ENCODE data around the gene ATP6V0B.
A peak's percentile ranks its signal among the peaks of the same experiment; 100 is the strongest.

ATP6V0B gene

GRCh38 chr1:43946236-43947060 lies 28.3 kb upstream of the ATP6V0B start, which contains the start of gene IPO13:
IPO13 (plus strand) TSS chr1:43946950; CDS start chr1:43947601, 651 bp downstream.
- peak; percentile 96 for DNase-seq

- DNase-seq = no peak
Measured at GRCh38 chr1:43947061-43947873, 27.5 kb upstream of the ATP6V0B start.

- DNase-seq = no peak
Measured at GRCh38 chr1:43947874-43948437, 26.8 kb upstream of the ATP6V0B start.

GRCh38 chr1:43949678-43950077 lies 25.1 kb upstream of the ATP6V0B start:
- no peak for DNase-seq

DNA sequence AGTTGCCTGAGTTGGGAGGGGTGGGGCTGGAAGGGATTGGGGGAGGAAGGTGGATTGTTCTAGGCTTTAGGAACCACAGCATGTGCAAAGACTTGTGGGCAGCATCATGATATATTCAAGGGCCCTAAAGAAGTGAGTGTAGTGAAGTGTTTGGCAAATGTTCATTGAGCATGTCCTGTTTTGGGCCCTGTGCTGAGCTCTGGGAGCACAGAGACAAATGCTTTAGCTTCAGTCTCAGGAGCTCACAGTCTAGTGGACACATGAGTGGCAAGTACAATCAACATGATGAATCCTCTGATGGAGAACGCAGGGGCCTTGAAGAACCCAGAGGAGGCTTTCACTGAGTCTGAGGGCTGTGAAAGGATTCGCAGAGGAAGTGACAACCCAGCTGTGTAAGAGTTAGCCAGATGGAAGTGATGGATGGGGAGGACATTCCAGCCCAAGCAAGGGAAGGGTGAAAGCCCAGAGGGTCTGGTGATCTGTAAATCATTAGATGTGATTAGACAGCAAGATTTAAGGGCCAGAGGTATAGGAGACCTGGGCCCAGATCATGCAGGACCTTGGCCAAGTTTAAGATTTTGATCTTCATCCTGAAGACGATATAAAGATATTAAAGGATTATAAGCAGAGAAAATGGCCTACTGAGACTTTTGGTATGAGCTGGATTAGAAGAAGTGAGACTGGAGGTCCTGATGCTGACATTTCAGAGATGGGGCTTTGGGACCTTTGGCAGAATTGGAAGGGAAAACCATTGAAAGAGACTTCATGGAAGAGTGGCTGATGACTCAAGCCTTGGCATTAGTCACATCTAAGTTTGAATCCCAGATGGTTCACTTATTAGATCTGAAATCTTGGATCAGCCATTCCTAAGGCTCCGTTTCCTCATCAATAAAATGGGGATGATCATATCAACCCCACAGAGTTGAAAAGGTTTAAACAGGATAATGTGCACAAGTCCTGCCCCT lies 23.5 kb upstream of the ATP6V0B start:
- DNase-seq = peak; percentile 58

DNA sequence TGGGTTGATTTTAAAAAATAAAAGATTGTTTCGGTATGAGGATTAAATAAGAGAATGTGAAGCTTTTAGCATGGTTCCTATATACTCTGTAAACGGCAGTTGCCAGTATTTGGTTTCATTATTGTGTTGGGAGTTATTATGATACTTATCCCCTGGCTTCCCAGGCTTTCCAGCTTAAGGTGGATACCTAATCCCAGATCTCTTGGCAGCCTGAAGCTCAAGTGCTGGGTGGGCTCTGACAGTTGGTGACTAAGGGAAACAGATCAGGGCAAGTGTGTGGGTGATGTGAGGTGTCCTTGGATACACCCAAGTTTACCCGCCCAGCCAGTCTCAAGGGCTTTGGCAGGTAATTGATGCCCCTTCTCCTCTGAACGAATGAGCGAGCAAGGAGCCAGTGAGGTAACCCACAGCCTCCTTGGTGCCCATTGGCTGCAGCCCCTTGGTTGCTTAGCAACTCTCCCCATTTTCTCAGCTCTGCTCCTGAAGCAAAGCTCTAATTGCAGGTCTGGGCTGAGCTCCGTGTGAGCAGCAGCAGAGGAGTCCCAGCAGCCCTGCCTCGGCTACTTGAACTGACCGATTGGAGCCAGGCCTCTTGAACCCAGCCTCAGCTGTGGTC lies 21.9 kb upstream of the ATP6V0B start:
- peak; percentile 98 for DNase-seq

GRCh38 chr1:43953361-43953760 lies 21.4 kb upstream of the ATP6V0B start:
- DNase-seq = no peak

DNA sequence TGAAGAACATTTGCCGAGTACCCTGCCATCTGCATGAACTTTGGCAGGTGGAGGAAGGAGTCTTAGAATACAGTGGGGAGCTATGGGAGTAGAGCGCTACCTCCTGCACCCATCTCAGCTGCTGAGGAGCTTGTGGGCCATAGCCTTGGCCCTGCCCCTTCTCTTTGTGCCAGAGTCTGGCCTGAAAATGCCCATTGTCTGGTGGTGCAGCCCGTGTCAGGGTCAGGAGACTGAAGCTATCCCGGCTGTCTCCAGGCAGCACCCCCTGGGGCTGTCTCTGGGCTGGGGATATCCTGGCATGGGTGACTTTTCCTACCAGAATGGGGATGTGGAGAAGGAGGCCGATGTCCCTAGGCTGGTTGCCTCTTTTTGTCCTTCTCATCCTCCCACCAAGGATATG lies 20.7 kb upstream of the ATP6V0B start:
- no peak for DNase-seq

DNA sequence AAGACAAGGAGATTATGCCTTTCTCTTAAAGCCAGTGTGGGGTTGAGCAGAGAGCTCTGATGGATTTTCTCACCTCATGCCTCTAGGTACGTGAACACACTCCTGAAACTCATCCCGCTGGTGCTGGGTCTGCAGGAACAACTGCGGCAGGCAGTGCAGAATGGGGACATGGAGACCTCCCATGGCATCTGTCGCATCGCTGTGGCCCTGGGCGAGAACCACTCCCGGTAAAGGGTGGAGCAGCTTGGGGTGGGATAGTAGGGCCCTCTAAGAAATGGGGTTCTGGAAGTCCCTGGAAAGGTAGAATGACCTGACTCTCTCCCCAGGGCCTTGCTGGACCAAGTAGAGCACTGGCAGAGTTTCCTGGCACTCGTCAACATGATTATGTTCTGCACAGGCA lies 18.5 kb upstream of the ATP6V0B start:
- no peak for DNase-seq

GRCh38 chr1:43957407-43958040 lies 17.2 kb upstream of the ATP6V0B start:
- DNase-seq = no peak

GRCh38 chr1:43958351-43959255 lies 16.2 kb upstream of the ATP6V0B start:
- DNase-seq = no peak

DNA sequence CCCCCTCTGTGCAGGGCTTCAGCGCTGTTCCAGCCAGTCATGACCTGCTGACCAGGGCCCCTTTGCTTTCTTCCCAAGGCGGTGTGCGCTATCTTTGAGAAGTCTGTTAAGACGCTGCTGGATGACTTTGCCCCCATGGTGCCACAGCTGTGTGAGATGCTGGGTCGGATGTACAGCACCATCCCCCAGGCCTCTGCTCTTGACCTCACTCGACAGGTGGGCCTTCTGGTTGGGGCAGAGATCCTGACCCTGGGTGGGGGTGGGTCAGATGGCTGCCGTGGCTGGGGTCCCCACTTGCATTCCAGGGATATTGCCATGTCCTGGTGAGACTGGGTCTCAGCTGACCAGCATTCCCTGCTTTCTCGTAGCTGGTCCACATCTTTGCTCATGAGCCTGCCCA lies 14.0 kb upstream of the ATP6V0B start:
- DNase-seq = no peak

DNA sequence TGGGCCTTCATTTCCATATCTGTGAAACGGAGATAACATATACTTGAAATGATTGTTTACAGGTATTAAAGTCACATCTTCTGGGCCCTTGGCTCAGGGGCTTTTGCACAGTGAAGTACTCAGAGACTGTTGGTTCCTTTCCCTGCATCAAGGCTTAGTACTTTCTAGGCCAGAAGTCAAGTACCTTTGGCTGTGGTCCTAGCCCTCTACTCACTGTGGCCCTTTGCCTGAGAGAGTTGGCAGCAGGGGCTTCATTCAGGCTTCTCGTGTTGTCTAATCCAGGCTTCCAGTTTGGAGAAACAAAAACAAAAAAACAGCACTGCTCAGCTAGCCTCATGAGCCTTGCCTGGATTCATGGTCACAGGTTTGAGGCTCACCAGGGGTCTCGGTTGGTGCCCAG lies 13.1 kb upstream of the ATP6V0B start:
- no peak for DNase-seq

DNA sequence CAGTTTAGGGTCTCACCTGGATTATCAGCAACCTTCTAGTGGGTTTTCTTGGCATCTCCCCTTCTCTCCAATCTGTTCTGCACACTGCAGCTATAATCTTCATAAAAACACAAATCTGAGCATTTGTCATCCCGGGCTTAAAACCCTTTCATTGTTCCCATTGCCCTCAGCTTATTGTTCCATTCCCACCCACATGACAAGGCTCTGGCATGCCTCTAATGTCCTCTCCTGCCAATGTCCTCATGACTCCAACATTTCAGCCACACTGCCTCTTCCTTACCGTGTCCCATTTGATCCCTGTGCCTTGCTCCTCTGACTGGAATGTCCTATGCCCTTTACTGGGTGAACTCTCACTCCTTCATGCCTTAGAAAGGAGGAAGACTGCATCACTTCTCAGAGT lies 12.4 kb upstream of the ATP6V0B start:
- no peak for DNase-seq

DNA sequence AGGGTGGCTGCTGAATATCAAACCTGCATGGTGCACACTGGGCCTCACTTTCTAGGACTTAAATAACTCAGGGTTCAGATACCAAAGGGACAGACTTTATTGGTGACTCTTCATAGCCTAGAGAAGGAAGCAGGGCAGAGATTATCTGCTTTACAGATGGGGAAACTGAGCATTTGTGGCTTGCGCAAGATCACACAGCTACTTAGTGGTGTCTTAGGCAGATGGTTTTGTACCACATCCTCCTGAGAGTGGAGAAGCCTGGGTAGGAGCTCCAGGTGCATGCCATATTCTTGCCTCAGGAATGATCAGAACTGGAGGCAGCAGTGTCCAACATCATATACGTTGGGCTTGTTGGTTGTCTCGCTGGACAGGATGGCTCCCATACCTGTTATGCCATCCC lies 11.8 kb upstream of the ATP6V0B start:
- DNase-seq = no peak

DNA sequence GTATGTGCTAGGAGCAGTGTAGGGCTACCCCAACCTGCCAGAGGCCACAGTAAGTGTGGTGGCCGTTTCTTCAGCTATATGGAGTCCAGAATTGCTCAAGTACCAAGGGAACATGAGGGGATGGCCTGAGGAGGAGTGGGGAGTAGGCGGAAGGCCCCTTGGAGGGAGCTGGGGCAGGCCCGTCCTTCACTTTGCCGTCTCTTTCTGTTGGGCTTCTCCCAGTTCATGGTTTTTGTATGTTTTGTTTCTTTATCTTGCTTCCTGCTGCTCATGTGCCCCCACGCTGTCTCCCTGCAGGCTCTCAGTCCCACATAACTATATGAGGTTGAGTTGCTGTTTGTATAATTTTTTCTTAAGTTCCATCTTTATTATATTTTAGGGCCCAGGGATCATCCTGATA lies 10.9 kb upstream of the ATP6V0B start:
- no peak for DNase-seq

DNA sequence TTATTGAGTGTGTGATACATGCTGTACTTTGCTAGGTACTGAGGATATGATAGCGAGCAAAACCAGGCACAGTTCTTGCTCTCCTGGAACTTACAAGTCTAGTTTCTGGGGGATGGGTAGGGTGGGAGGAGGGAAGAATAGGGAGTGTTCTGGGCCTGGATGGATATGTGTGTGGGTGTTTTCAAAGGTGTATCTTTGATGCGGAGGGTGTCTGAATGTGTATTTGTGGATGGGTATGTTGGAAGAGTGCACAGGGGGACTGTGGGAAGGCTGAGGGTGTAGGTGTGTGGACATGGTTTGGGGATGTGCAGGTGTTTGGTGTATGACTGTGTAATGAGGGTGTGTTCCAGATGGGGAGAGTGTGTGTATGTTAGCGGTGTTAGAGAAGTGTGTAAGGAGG lies 9.4 kb upstream of the ATP6V0B start:
- DNase-seq = no peak

GRCh38 chr1:43968348-43968948 lies 6.3 kb upstream of the ATP6V0B start:
- DNase-seq = no peak

DNA sequence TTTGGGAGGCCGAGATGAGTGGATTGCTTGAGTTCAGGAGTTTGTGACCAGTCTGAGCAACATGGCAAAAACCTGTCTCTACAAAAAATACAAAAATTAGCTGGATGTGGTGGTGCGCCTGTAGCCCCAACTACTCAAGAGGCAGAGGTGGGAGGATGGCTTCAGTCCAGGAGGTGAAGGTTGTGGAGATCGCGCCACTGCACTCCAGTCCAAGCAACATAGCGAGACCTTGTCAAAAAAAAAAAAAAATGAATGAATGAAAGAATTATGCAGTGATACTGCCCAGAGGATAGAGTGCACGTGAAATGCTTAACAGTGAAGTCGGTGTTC lies 5.4 kb upstream of the ATP6V0B start:
- no peak for DNase-seq

Measured in DMS79 treated with DMSO at 0.1 percent for 48 hours (cell line).